ENCODE measurements around the gene VILL. TPM values are rescaled to one million over a fixed set of nuclear protein-coding genes. Genes with fewer than 3 reads are reported as not detected.

VILL gene
- total RNA-seq, 4 donors from 2014 or later, result 3.5 to 7.5 (median 5.2) TPM

DNA sequence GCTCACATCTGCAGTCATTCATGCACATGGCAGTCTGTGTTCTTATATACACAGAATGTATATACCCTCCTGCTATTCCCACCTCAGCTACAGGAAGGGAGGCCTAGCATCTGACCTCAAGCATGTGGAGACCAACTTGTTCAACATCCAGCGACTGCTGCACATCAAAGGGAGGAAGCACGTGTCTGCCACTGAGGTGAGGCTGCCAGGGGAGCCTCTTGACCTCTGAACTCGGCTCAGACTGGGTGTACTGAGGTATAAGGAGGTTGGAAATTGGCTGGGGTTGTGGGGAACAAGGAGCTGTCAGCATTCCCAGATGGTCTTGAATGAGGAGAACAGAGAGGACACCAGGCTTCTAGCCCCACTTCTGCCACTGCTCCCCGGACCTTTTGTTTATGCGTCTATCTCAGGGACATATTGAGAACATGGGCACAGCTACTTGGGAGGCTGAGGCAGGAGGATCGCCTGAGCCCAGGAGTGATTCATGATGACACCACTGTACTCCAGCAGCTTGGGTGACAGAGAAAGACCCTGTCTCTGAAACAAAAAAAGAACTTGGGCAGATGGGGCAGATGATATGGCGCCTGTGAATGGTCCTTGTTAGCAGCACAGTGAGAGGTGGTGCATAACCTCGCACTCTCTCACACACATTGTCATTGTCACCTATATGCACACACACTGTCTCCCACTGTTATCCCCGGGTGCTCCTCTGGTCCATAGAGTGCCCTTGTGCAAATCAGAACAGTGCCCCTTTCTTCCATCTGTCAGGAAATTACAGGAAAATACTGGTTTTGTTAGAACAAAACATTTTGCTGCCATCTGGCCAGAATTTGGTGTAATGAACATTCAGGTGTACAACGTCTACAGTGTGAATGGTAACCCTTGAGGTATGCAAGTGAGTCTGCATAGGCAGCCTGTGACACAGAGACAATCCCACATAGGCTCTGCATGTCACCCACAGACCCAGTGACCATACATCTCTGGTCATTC is 5.4 kb downstream of the VILL start:
- Histone ChIP-seq H3K4me3 (no peak overlapping the region), H3K9me3 (no peaks in the 10 kb centered on the region), H3K36me3 (no peaks in the 10 kb centered on the region), H3K27me3 (no peaks in the 10 kb centered on the region), H3K4me1 (peaks cover 0 to 52% (median 9%) of the 10 kb centered on the region in 3 donors), H3K27ac (no peak overlapping the region)
- WGBS, 2 donors (ENCODE audit: low coverage in 1 of 2), result 90 to 92% methylated on average over 4 to 5 of the region's 10 CpGs
- TF ChIP-seq, protein P1, sequence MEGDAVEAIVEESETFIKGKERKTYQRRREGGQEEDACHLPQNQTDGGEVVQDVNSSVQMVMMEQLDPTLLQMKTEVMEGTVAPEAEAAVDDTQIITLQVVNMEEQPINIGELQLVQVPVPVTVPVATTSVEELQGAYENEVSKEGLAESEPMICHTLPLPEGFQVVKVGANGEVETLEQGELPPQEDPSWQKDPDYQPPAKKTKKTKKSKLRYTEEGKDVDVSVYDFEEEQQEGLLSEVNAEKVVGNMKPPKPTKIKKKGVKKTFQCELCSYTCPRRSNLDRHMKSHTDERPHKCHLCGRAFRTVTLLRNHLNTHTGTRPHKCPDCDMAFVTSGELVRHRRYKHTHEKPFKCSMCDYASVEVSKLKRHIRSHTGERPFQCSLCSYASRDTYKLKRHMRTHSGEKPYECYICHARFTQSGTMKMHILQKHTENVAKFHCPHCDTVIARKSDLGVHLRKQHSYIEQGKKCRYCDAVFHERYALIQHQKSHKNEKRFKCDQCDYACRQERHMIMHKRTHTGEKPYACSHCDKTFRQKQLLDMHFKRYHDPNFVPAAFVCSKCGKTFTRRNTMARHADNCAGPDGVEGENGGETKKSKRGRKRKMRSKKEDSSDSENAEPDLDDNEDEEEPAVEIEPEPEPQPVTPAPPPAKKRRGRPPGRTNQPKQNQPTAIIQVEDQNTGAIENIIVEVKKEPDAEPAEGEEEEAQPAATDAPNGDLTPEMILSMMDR (IDR thresholded peaks at IDR 0.05), result no peak
- no peak for ATAC-seq

DNA sequence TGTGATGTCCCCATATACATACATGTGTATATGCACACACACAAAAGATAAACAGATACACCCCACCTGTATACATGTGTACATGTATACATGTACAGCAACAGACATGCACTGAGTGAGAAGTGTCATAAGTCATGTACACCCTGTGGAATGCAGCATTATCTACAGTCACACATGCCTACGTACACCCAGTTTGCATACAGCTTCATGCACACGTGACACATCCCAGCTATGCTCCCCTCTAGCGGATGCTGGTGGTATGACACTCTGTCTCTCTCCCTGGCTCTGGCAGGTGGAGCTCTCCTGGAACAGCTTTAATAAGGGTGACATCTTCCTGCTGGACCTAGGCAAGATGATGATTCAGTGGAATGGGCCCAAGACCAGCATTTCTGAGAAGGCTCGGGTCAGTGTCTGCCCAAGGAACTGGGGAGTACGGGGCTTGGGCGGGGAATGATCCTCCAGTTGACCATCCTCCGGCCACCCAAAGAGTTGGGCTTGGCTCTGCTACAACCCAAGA is 6.3 kb downstream of the VILL start:
- ATAC-seq, result no peak
- TF ChIP-seq EP300 (IDR thresholded peaks at IDR 0.05) (no peak), POLR2AphosphoS5 (IDR thresholded peaks at IDR 0.05) (no peak), POLR2A (IDR thresholded peaks at IDR 0.05) (no peak)
- TF ChIP-seq, protein P1 (IDR thresholded peaks at IDR 0.05), result peak in 3 of 4 experiments; percentile 85 to 93 (median 90)
- WGBS, 2 donors (ENCODE audit: low coverage in 1 of 2), result 11 to 25% methylated on average over 3 to 4 of the region's 7 CpGs
- Histone ChIP-seq H3K9me3 (no peaks in the 10 kb centered on the region), H3K27ac (peak overlapping the region in 2 of 4 donors; percentile 91 to 92), H3K27me3 (no peaks in the 10 kb centered on the region), H3K4me1 (peaks cover 0 to 52% (median 9%) of the 10 kb centered on the region in 3 donors), H3K4me3 (no peak overlapping the region), H3K36me3 (peaks cover 0 to 7% of the 10 kb centered on the region in 2 donors)

DNA sequence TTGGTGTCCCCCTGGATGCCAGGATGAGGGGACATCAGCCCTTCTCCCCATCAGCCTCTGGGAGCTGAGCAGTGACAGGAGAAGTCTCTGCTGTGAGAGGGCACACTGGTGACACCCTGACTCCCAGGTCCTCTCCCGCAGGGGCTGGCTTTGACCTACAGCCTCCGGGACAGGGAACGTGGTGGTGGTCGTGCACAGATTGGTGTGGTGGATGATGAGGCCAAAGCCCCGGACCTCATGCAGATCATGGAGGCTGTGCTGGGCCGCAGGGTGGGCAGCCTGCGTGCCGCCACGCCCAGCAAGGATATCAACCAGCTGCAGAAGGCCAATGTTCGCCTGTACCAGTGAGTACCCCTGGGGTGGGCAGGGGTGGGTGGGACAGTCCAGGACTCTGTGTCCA is 6.8 kb downstream of the VILL start:
- WGBS, 2 donors (ENCODE audit: low coverage in 1 of 2), result no CpG with 5 or more reads among the region's 10 CpGs
- Histone ChIP-seq H3K27ac (peak overlapping the region in 2 of 4 donors; percentile 91 to 92), H3K4me3 (no peak overlapping the region), H3K27me3 (no peaks in the 10 kb centered on the region), H3K9me3 (no peaks in the 10 kb centered on the region), H3K4me1 (peaks cover 0 to 52% (median 9%) of the 10 kb centered on the region in 3 donors), H3K36me3 (peaks cover 0 to 12% of the 10 kb centered on the region in 2 donors)
- ATAC-seq, result no peak
- TF ChIP-seq EP300 (IDR thresholded peaks at IDR 0.05), result no peak
- TF ChIP-seq, protein P1 (IDR thresholded peaks at IDR 0.05), result no peak
- no peak for TF ChIP-seq POLR2AphosphoS5 (IDR thresholded peaks at IDR 0.05)
- TF ChIP-seq POLR2A (IDR thresholded peaks at IDR 0.05), result no peak

- H3K4me3 ChIP-seq, result peak overlapping the region in 1 of 2 donors; percentile 59
- peaks cover 0 to 54% (median 9%) of the 10 kb centered on the region in 3 donors for H3K4me1 ChIP-seq
These were observed 7.3 kb downstream of the VILL start for GRCh38 chr3:37997791-37998370.

GRCh38 chr3:37999836-38000235 is 9.2 kb downstream of the VILL start:
- H3K4me1 ChIP-seq, result peaks cover 0 to 55% (median 15%) of the 10 kb centered on the region in 3 donors
- WGBS, 2 donors (ENCODE audit: low coverage in 1 of 2), result 87 to 93% methylated on average over 4 to 5 of the region's 6 CpGs
- H3K27me3 ChIP-seq, result no peaks in the 10 kb centered on the region
- no peaks in the 10 kb centered on the region for H3K9me3 ChIP-seq
- peaks cover 0 to 14% of the 10 kb centered on the region in 2 donors for H3K36me3 ChIP-seq
- ATAC-seq, result no peak
- H3K27ac ChIP-seq, result no peak overlapping the region
- TF ChIP-seq EP300 (IDR thresholded peaks at IDR 0.05) (no peak), POLR2A (IDR thresholded peaks at IDR 0.05) (no peak), POLR2AphosphoS5 (IDR thresholded peaks at IDR 0.05) (no peak)
- TF ChIP-seq, protein P1 (IDR thresholded peaks at IDR 0.05), result no peak
- no peak overlapping the region for H3K4me3 ChIP-seq

More at GRCh38 chr3:37997791-37998370, 7.3 kb downstream of the VILL start:
- H3K9me3 ChIP-seq, result no peaks in the 10 kb centered on the region
- TF ChIP-seq POLR2A (IDR thresholded peaks at IDR 0.05) (no peak), EP300 (IDR thresholded peaks at IDR 0.05) (no peak)
- no CpG with 5 or more reads among the region's 6 CpGs for WGBS, 2 donors (ENCODE audit: low coverage in 1 of 2)
- peak overlapping the region in 3 of 4 donors; percentile 85 to 92 (median 91) for H3K27ac ChIP-seq
- no peak for ATAC-seq
- no peaks in the 10 kb centered on the region for H3K27me3 ChIP-seq
- H3K36me3 ChIP-seq, result peaks cover 0 to 14% of the 10 kb centered on the region in 2 donors

Data from gastroesophageal sphincter (tissue), 4 donors.